Measurements from ENCODE around the gene POP7. TPM values are rescaled to one million over a fixed set of nuclear protein-coding genes. Genes with fewer than 3 reads are reported as not detected.

Gene POP7
- polyA plus RNA-seq, 6 donors from 2014 or later: 25.3 to 41.0 (median 34.6) TPM

GRCh38 chr7:100675105-100675451, 30.8 kb upstream of the POP7 start:
- H3K36me3 Mint-ChIP-seq: no peaks in the 10 kb centered on the region
- ATAC-seq (ENCODE audit: low read depth in 2 of 2) (peak in 1 of 2 donors; percentile 2), DNase-seq (no peak)
- no peaks in the 10 kb centered on the region for H3K27me3 Mint-ChIP-seq
- H3K4me1 Mint-ChIP-seq: peaks cover 16 to 34% (median 19%) of the 10 kb centered on the region in 3 donors
- no peaks in the 10 kb centered on the region for H3K9me3 Mint-ChIP-seq
- peak overlapping the region; percentile 91 to 100 (median 96) for H3K4me3 Mint-ChIP-seq
- peak overlapping the region in 4 of 6 donors; percentile 70 to 97 (median 94) for H3K27ac Mint-ChIP-seq

- H3K27ac Mint-ChIP-seq: peak overlapping the region; percentile 70 to 98 (median 94)
Measured at GRCh38 chr7:100675581-100676350, 30.2 kb upstream of the POP7 start.

DNA sequence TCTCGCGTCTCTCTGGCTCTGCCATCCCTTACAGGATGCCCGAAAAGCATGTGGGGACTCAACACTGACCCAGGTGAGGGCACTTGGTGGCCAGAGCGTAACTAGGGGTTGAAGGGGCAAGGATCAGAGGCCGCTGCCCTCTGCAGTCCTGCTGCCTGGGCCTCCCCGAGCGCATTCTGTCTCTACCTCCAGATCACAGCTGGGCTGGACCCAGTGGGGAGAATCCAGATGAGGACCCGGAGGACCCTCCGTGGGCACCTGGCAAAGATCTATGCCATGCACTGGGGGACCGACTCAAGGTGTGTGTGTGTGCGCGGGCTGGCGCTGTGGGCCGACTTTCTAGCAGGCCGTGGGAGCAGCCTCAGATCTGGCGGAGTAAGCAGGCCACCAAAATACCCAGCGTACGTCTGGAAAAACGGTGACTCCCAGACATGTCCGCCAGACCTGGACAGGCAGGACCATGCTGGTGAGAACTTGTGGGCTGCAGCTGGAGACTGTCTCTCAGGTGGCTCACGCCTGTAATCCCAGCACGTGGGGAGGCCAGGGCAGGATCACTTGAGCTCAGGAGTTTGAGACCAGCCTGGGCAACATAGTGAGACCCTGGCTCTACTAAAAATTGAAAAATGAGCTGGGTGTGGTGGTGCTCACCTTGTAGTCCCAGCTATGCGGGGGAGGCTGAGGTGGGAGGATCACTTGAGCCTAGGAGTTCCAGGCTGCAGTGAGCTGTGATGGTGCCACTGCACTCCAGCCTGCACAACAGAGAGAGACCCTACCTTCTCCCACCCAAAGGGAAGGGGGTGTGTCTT, 29.2 kb upstream of the POP7 start:
- no peaks in the 10 kb centered on the region for H3K36me3 Mint-ChIP-seq
- H3K9me3 Mint-ChIP-seq: no peaks in the 10 kb centered on the region
- ATAC-seq (ENCODE audit: low read depth in 2 of 2): no peak
- H3K4me3 Mint-ChIP-seq: peak overlapping the region; percentile 57 to 92 (median 80)
- no peaks in the 10 kb centered on the region for H3K27me3 Mint-ChIP-seq
- peaks cover 19 to 34% (median 19%) of the 10 kb centered on the region in 3 donors for H3K4me1 Mint-ChIP-seq
- H3K27ac Mint-ChIP-seq: peak overlapping the region; percentile 94 to 98 (median 96)
- DNase-seq: no peak

More at GRCh38 chr7:100675581-100676350, 30.2 kb upstream of the POP7 start:
- DNase-seq (peak; percentile 93), ATAC-seq (ENCODE audit: low read depth in 2 of 2) (peak; percentile 61 to 62)
- Mint-ChIP-seq H3K4me3 (peak overlapping the region; percentile 83 to 94 (median 90)), H3K4me1 (peaks cover 19 to 34% (median 19%) of the 10 kb centered on the region in 3 donors), H3K27me3 (no peaks in the 10 kb centered on the region), H3K9me3 (no peaks in the 10 kb centered on the region), H3K36me3 (no peaks in the 10 kb centered on the region)

DNA sequence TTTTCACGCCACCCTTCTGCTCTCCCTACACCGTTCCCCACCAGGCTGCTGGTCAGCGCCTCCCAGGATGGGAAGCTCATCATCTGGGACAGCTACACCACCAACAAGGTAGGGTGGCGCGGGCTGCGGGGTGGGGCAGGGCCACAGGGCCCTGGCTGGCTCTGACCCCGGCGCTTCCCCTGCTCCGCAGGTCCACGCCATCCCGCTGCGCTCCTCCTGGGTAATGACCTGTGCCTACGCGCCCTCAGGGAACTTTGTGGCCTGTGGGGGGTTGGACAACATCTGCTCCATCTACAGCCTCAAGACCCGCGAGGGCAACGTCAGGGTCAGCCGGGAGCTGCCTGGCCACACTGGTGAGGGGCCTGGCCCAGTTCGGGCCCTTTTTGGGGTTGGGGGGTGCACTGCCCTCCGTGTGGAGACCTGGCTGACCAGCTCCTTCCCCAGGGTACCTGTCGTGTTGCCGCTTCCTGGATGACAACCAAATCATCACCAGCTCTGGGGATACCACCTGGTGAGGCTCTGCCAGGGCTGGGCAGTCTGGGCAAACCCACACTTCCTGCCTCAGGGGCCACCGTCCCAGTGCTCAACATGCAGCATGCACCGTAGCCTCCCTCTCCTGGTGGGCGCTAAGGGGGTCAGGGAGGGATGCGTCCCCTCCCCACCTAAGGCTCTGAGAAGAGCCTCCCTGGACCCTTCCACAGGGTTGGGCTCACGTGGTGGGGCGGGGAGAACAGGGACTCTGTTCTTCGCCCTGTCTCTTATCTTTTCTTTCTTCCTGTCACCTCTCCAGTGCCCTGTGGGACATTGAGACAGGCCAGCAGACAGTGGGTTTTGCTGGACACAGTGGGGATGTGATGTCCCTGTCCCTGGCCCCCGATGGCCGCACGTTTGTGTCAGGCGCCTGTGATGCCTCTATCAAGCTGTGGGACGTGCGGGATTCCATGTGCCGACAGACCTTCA, 28.3 kb upstream of the POP7 start:
- DNase-seq: no peak

GRCh38 chr7:100678291-100678984, 27.5 kb upstream of the POP7 start:
- Mint-ChIP-seq H3K27ac (peak overlapping the region in 5 of 6 donors; percentile 49 to 87 (median 76)), H3K4me3 (peak overlapping the region in 2 of 8 donors; percentile 25 to 47), H3K9me3 (no peaks in the 10 kb centered on the region), H3K27me3 (no peaks in the 10 kb centered on the region), H3K36me3 (no peaks in the 10 kb centered on the region), H3K4me1 (peaks cover 12 to 28% (median 19%) of the 10 kb centered on the region in 3 donors)
- no peak for ATAC-seq (ENCODE audit: low read depth in 2 of 2)
- no peak for DNase-seq

More for the DNA sequence above, 28.3 kb upstream of the POP7 start:
- no peaks in the 10 kb centered on the region for H3K27me3 Mint-ChIP-seq
- no peak for ATAC-seq (ENCODE audit: low read depth in 2 of 2)
- H3K4me1 Mint-ChIP-seq: peaks cover 16 to 34% (median 19%) of the 10 kb centered on the region in 3 donors
- H3K36me3 Mint-ChIP-seq: no peaks in the 10 kb centered on the region
- peak overlapping the region in 4 of 6 donors; percentile 38 to 95 (median 89) for H3K27ac Mint-ChIP-seq
- H3K9me3 Mint-ChIP-seq: no peaks in the 10 kb centered on the region
- peak overlapping the region in 3 of 8 donors; percentile 12 to 92 (median 72) for H3K4me3 Mint-ChIP-seq

- no peaks in the 10 kb centered on the region for H3K27me3 Mint-ChIP-seq
- H3K36me3 Mint-ChIP-seq: no peaks in the 10 kb centered on the region
- H3K4me3 Mint-ChIP-seq: no peak overlapping the region
- H3K4me1 Mint-ChIP-seq: peaks cover 12 to 23% (median 19%) of the 10 kb centered on the region in 3 donors
- peak overlapping the region in 3 of 6 donors; percentile 47 to 89 (median 57) for H3K27ac Mint-ChIP-seq
- no peak for ATAC-seq (ENCODE audit: low read depth in 2 of 2)
- H3K9me3 Mint-ChIP-seq: no peaks in the 10 kb centered on the region
- no peak for DNase-seq
Measured at GRCh38 chr7:100679129-100679926, 26.6 kb upstream of the POP7 start.

DNA sequence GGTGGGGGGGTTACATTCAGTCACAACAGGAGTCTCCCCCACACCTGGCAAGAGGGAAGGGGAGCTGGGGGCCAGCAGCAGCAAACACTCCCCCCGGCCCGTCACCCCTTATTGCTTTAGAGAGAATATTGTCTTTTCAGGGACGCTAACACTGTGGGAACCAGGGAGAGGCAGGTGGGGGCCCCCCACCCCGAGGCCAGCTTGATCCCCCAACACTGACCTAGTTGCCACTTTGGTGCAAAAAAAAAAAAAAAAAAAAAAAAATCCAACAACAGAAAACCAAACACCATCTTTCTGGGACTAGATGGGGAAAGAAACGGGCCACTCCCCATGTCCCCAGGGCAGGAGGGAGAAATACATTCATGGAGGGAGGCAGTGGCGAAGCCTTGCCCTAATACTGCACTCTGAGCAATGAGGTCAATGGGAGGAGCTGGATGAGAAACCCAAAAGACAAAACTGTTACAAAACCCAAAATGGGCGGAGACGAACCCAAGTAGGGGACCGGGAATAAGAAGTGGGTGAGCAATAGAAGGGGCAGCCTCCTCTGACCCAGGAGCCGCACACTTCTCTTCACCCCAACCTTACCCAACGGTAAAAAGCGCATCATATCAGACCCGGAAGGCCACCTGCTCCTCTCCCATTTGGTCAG, 25.9 kb upstream of the POP7 start:
- Mint-ChIP-seq H3K4me3 (no peak overlapping the region), H3K9me3 (no peaks in the 10 kb centered on the region), H3K27me3 (no peaks in the 10 kb centered on the region), H3K27ac (peak overlapping the region in 4 of 6 donors; percentile 57 to 82 (median 76)), H3K4me1 (peaks cover 12 to 18% (median 16%) of the 10 kb centered on the region in 3 donors), H3K36me3 (no peaks in the 10 kb centered on the region)
- DNase-seq (no peak), ATAC-seq (ENCODE audit: low read depth in 2 of 2) (no peak)

GRCh38 chr7:100680576-100681271, 25.2 kb upstream of the POP7 start:
- DNase-seq (no peak), ATAC-seq (ENCODE audit: low read depth in 2 of 2) (no peak)
- Mint-ChIP-seq H3K36me3 (no peaks in the 10 kb centered on the region), H3K9me3 (no peaks in the 10 kb centered on the region), H3K4me1 (peaks cover 12 to 18% (median 16%) of the 10 kb centered on the region in 3 donors), H3K27ac (peak overlapping the region in 4 of 6 donors; percentile 57 to 80 (median 70)), H3K27me3 (no peaks in the 10 kb centered on the region), H3K4me3 (no peak overlapping the region)

DNA sequence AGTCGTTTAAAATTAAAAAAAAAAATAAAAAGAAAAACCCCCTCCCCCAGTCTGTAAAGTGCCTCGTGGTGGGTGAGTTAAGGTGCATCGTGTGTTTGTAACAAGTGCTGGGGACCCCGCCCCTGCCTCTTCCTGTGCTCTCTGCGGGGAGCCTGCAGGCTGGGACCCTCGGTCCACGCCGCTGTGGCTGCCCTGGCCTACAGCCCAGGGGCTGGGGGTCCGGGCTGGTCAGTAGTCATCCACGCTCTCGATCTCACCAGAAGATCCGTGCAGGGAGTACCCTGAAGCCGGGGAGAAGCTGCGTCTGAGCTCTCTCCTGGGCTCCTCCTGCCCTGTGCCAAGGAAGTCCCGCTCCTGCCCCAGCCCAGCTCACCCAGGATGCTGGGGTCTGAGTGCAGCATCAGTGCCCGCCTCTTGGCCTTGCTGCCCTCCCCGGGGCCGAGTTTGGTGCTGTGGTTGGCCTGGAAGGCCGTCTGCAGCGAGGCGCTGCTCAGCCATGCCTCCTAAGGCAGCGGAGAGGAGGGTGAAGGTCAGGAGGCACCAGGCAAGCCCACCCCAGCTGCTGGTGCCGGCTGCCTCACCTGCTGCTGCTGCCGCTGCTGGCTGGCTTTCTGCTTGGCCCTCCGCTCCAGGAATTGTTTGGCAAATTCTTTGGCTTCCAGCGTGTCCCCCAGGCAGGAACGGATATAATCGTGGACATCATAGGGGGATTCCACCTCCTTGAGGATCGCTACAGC, 24.3 kb upstream of the POP7 start:
- Mint-ChIP-seq H3K36me3 (no peaks in the 10 kb centered on the region), H3K4me1 (peaks cover 8 to 13% (median 12%) of the 10 kb centered on the region in 3 donors), H3K9me3 (no peaks in the 10 kb centered on the region), H3K4me3 (no peak overlapping the region), H3K27ac (peak overlapping the region in 1 of 6 donors; percentile 32), H3K27me3 (no peaks in the 10 kb centered on the region)
- ATAC-seq (ENCODE audit: low read depth in 2 of 2) (no peak), DNase-seq (no peak)

DNA sequence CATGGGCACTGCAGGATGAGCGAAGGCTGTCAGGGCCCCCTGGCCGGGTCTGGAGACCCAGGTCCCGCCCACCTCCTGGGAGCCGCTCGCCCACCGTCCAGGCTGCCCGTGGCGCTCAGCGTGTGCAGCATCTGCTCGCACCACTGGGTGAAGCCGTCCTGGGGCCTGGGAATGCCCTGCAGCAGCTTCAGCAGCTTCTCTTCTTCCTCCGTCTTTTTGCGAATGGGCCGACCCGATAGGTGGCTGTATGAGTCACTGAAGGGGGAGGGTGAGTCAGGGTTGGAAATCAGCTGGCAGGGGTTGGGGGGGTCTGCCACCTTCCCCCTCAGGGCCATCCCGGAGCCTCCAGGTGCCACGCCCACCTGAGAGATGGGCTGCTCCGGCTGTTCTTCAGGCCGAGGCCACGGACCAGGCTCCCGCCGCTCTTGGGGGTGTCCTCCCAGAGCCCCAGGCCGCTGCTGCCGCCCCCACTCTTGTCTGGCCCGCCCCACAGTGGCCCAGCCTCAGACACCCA, 23.6 kb upstream of the POP7 start:
- Mint-ChIP-seq H3K4me3 (no peak overlapping the region), H3K9me3 (no peaks in the 10 kb centered on the region), H3K36me3 (no peaks in the 10 kb centered on the region), H3K27ac (no peak overlapping the region), H3K4me1 (peaks cover 4 to 16% (median 10%) of the 10 kb centered on the region in 3 donors), H3K27me3 (no peaks in the 10 kb centered on the region)
- DNase-seq: no peak
- ATAC-seq (ENCODE audit: low read depth in 2 of 2): no peak

All from naive B cell (primary cell).